HUES48 (cell line): Measurements from ENCODE around the gene TEC.

ENCODE experiments used
- H3K27ac ChIP-seq: one replicate; pipeline ENCODE4 v1.7.0; 2013; ENCODE audit warnings: low read depth, low read length, inconsistent platforms
- H3K27me3 ChIP-seq: 2 replicates; pipeline ENCODE4 v1.6.1; 2013; ENCODE audit warnings: mild to moderate bottlenecking, low read length; ENCODE audit not compliant: control insufficient read depth, insufficient read depth
- H3K36me3 ChIP-seq: 2 replicates; pipeline ENCODE4 v1.6.1; 2013; ENCODE audit warnings: low read length; ENCODE audit not compliant: control insufficient read depth, insufficient read depth
- H3K4me1 ChIP-seq: 2 replicates; pipeline ENCODE4 v1.6.1; 2013; ENCODE audit warnings: mild to moderate bottlenecking, low read length; ENCODE audit not compliant: control insufficient read depth, insufficient read depth
- H3K4me3 ChIP-seq: 2 replicates; pipeline ENCODE4 v1.5.1; 2013; ENCODE audit warnings: mild to moderate bottlenecking, low read depth, low read length
- H3K9ac ChIP-seq: 2 replicates; pipeline ENCODE4 v1.6.1; 2013; ENCODE audit warnings: mild to moderate bottlenecking, low read depth, low read length, moderate library complexity
- H3K9me3 ChIP-seq: 2 replicates; pipeline ENCODE4 v1.6.1; 2013; ENCODE audit warnings: low read length; ENCODE audit not compliant: control insufficient read depth, insufficient read depth

TEC gene

DNA sequence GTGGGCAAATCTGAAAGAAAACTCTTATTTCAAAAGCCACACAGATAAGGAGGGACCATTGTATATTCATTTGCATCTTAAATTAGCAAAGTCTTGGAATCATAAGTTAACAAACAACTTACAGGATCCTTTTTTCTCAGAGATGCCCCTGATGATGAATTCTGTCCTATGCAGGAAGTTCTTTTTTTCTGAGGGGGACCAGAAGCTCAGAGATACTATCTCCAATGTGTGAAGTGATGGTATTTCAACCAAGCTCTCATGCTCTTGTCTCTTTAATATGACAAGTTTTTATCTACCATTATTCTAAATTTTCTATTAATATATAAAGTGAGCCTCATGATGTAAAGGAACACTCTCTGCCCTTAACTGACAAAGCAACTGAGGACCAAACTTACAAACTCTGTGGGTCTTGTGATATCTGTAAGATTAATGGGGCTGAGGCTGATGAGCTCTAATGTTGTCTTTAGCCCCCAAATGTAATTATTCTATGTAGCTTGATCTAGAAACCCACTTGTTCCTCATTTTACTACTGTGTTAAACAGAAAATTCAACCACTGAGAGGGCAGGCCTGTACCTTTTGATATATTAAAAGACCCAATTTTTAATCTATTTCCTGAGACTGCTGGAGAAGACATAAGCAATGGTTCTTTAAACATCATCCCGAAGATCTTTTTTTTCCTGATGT lies 27.0 kb downstream of the TEC start:
- no peak overlapping the region for H3K9ac ChIP-seq
- no peak overlapping the region for H3K27ac ChIP-seq
- H3K36me3 ChIP-seq = no peaks in the 10 kb centered on the region
- H3K4me3 ChIP-seq = no peak overlapping the region
- no peaks in the 10 kb centered on the region for H3K4me1 ChIP-seq
- H3K9me3 ChIP-seq = no peaks in the 10 kb centered on the region
- H3K27me3 ChIP-seq = no peaks in the 10 kb centered on the region

- H3K36me3 ChIP-seq = no peaks in the 10 kb centered on the region
- H3K9ac ChIP-seq = no peak overlapping the region
- H3K27me3 ChIP-seq = no peaks in the 10 kb centered on the region
- no peaks in the 10 kb centered on the region for H3K4me1 ChIP-seq
- H3K9me3 ChIP-seq = no peaks in the 10 kb centered on the region
- no peak overlapping the region for H3K4me3 ChIP-seq
- no peak overlapping the region for H3K27ac ChIP-seq
These were observed 27.9 kb downstream of the TEC start for GRCh38 chr4:48241731-48242130.

GRCh38 chr4:48237996-48238645 lies 31.5 kb downstream of the TEC start:
- Histone ChIP-seq H3K9ac (no peak overlapping the region), H3K9me3 (no peaks in the 10 kb centered on the region), H3K4me3 (no peak overlapping the region), H3K27ac (no peak overlapping the region), H3K36me3 (no peaks in the 10 kb centered on the region), H3K4me1 (peaks cover 14% of the 10 kb centered on the region; the same call in 1 of the 2 replicates), H3K27me3 (no peaks in the 10 kb centered on the region)

GRCh38 chr4:48235050-48235449 lies 34.6 kb downstream of the TEC start:
- Histone ChIP-seq H3K36me3 (no peaks in the 10 kb centered on the region), H3K9ac (no peak overlapping the region)

GRCh38 chr4:48234575-48234974 lies 35.1 kb downstream of the TEC start:
- H3K27ac ChIP-seq = no peak overlapping the region
- no peaks in the 10 kb centered on the region for H3K36me3 ChIP-seq
- no peaks in the 10 kb centered on the region for H3K27me3 ChIP-seq
- peaks cover 14% of the 10 kb centered on the region; the same call in 1 of the 2 replicates for H3K4me1 ChIP-seq
- no peak overlapping the region for H3K4me3 ChIP-seq
- H3K9me3 ChIP-seq = no peaks in the 10 kb centered on the region
- H3K9ac ChIP-seq = no peak overlapping the region

More at GRCh38 chr4:48235050-48235449, 34.6 kb downstream of the TEC start:
- H3K4me1 ChIP-seq = peaks cover 14% of the 10 kb centered on the region; the same call in 1 of the 2 replicates
- H3K27ac ChIP-seq = no peak overlapping the region
- H3K4me3 ChIP-seq = no peak overlapping the region
- no peaks in the 10 kb centered on the region for H3K9me3 ChIP-seq
- H3K27me3 ChIP-seq = no peaks in the 10 kb centered on the region

- no peaks in the 10 kb centered on the region for H3K27me3 ChIP-seq
- no peak overlapping the region for H3K9ac ChIP-seq
- no peak overlapping the region for H3K27ac ChIP-seq
- H3K9me3 ChIP-seq = no peaks in the 10 kb centered on the region
- no peak overlapping the region for H3K4me3 ChIP-seq
- H3K4me1 ChIP-seq = peaks cover 17% of the 10 kb centered on the region; the same call in 1 of the 2 replicates
- no peaks in the 10 kb centered on the region for H3K36me3 ChIP-seq
These were observed 40.7 kb downstream of the TEC start for GRCh38 chr4:48228949-48229348.

DNA sequence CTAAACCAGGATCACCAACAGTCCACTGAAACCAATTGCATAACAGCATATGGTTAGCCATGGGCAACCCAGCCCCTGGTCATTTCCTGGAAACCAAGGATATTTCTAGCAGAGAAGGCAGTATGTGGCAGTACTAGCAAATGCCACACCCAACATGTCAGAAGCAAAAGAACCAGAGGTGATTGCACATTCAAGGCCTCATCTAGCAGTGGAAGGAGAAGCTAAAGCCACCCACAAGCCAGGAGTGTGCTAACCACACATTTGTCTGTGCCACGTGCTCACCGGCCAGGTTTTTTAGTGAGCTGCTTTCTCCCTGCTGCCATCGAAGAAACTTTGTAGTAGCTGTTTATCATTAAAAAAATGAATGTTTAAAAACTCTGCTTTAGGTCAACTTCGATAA lies 42.0 kb downstream of the TEC start:
- Histone ChIP-seq H3K4me1 (peaks cover 13% of the 10 kb centered on the region; the same call in 1 of the 2 replicates), H3K4me3 (no peak overlapping the region), H3K9ac (no peak overlapping the region), H3K9me3 (no peaks in the 10 kb centered on the region), H3K36me3 (no peaks in the 10 kb centered on the region), H3K27ac (no peak overlapping the region), H3K27me3 (no peaks in the 10 kb centered on the region)

- H3K27me3 ChIP-seq = no peaks in the 10 kb centered on the region
- H3K9me3 ChIP-seq = no peaks in the 10 kb centered on the region
- no peak overlapping the region for H3K9ac ChIP-seq
- H3K36me3 ChIP-seq = no peaks in the 10 kb centered on the region
- no peak overlapping the region for H3K27ac ChIP-seq
- H3K4me3 ChIP-seq = no peak overlapping the region
- H3K4me1 ChIP-seq = peaks cover 13% of the 10 kb centered on the region; the same call in 1 of the 2 replicates
These were observed 43.4 kb downstream of the TEC start for GRCh38 chr4:48226199-48226598.

GRCh38 chr4:48225368-48226141 lies 44.1 kb downstream of the TEC start:
- Histone ChIP-seq H3K36me3 (no peaks in the 10 kb centered on the region), H3K27me3 (no peaks in the 10 kb centered on the region), H3K4me3 (no peak overlapping the region), H3K27ac (no peak overlapping the region), H3K9ac (no peak overlapping the region), H3K4me1 (peaks cover 13% of the 10 kb centered on the region; the same call in 1 of the 2 replicates), H3K9me3 (no peaks in the 10 kb centered on the region)

- Histone ChIP-seq H3K9me3 (no peaks in the 10 kb centered on the region), H3K4me1 (peaks cover 13% of the 10 kb centered on the region; the same call in 1 of the 2 replicates), H3K36me3 (no peaks in the 10 kb centered on the region), H3K27ac (no peak overlapping the region), H3K9ac (no peak overlapping the region), H3K27me3 (no peaks in the 10 kb centered on the region), H3K4me3 (no peak overlapping the region)
These were observed 45.0 kb downstream of the TEC start for GRCh38 chr4:48224606-48225005.
